ENCODE results near the gene YWHAQ. TPM values are rescaled to one million over a fixed set of nuclear protein-coding genes. Genes with fewer than 3 reads are reported as not detected.

Gene YWHAQ
- total and polyA plus RNA-seq, 2 of the 4 experiments (the other 2 are of a cell fraction) = 196 to 255 TPM

GRCh38 chr2:9639000-9639602, 8.3 kb upstream of the YWHAQ start:
- peak overlapping the region; percentile 27 for H3K4me2 ChIP-seq (ENCODE audit: low read depth, low read length)
- no peaks in the 10 kb centered on the region for H3K36me3 ChIP-seq (ENCODE audit: control insufficient read depth, insufficient read depth, low read length)
- peak overlapping the region; percentile 73 for H3K14ac ChIP-seq (replicated peaks; ENCODE audit: low read depth, low read length)
- no peaks in the 10 kb centered on the region for H3K27me3 ChIP-seq (ENCODE audit: control insufficient read depth, insufficient read depth, low read length)
- H3K4me3 ChIP-seq (ENCODE audit: insufficient read depth, low read depth, low read length) = no peak overlapping the region
- H2BK120ac ChIP-seq (ENCODE audit: low read depth, low read length) = peak overlapping the region; percentile 77
- H3K9me3 ChIP-seq (ENCODE audit: control insufficient read depth, insufficient read depth, low read length) = no peaks in the 10 kb centered on the region
- peak overlapping the region; percentile 42 for H3K56ac ChIP-seq (ENCODE audit: extremely low read depth, insufficient read depth, low read length)
- H2AK9ac ChIP-seq (replicated peaks; ENCODE audit: low read depth, low read length, poor library complexity) = peak overlapping the region; percentile 12
- peak overlapping the region; percentile 88 for H3K4ac ChIP-seq (ENCODE audit: low read depth, low read length)
- peak overlapping the region; percentile 88 for H2BK20ac ChIP-seq (ENCODE audit: low read depth, low read length)
- intact Hi-C loops (cut with micrococcal nuclease) = loop anchor here (1.0 to 10.0 kb wide), 3 partner anchors 16 to 494 kb away; no protein-coding TSS in a partner anchor
- H2AFZ ChIP-seq (replicated peaks; ENCODE audit: low read length, poor library complexity) = peak overlapping the region; percentile 71
- peak overlapping the region; percentile 67 for H3K27ac ChIP-seq (ENCODE audit: insufficient read depth, low read length)
- H4K8ac ChIP-seq (ENCODE audit: low read depth in 2 of 2, low read length in 2 of 2) = peak overlapping the region in 1 of 2 experiments; percentile 55; a peak in 2 of 4 replicates
- POLR2A ChIA-PET (ENCODE audit: unreplicated experiment) = no interaction called here
- peak overlapping the region; percentile 74 for H2AK5ac ChIP-seq (ENCODE audit: low read depth, low read length)
- peak overlapping the region; percentile 61 for H3K23ac ChIP-seq (ENCODE audit: low read depth, low read length)
- in situ Hi-C loops (cut with MboI; ENCODE audit: low sequenced_read_pairs) = no loop called here
- CTCF ChIA-PET = interaction anchor here (0.9 to 1.2 kb wide), 2 partner anchors 9 to 11 kb away, joined by 3 read pairs; no protein-coding TSS in a partner anchor
- H3K9ac ChIP-seq (ENCODE audit: low read depth, low read length) = peak overlapping the region; percentile 39; the same call in 1 of the 2 replicates
- TF ChIP-seq FOS (IDR thresholded peaks at IDR 0.05; ENCODE audit: low read depth, low read length) (no peak), CEBPB (IDR thresholded peaks at IDR 0.05; ENCODE audit: low read depth, low read length) (no peak), BHLHE40 (IDR thresholded peaks at IDR 0.05; ENCODE audit: low read depth, low read length) (no peak)
- dilution Hi-C loops (cut with HindIII; ENCODE audit: low sequenced_read_pairs, unreplicated experiment) = no loop called here
- peaks cover 24% of the 10 kb centered on the region for H3K4me1 ChIP-seq (ENCODE audit: control insufficient read depth, insufficient read depth, low read length)
- WGBS, 2 experiments (ENCODE audit: extremely low coverage in 2 of 2, insufficient read length in 1 of 2) = 9% methylated on average over 2 of the region's 6 CpGs; no CpG with 5 or more reads in 1 of the 2 experiments
- peak overlapping the region; percentile 30 for H3K18ac ChIP-seq (ENCODE audit: low read depth, low read length)
- DNase-seq = no peak
- H4K5ac ChIP-seq (ENCODE audit: low read depth, low read length) = 0 out of 2 replicates have a peak overlapping the region, but pooled peaks have one; percentile 2
- peak; percentile 53 for ATAC-seq (ENCODE audit: low read depth)
- peak overlapping the region; percentile 75 for H2BK5ac ChIP-seq (ENCODE audit: low read depth, low read length, poor library complexity, severe bottlenecking)
- peak overlapping the region; percentile 54 for H4K91ac ChIP-seq (ENCODE audit: insufficient read depth, low read depth, low read length)
- no TSS peak for BruUV-seq (replicated peaks)
- peak overlapping the region; percentile 29 for H2BK15ac ChIP-seq (ENCODE audit: low read depth, low read length)
- no peaks in the 10 kb centered on the region for H4K20me1 ChIP-seq (ENCODE audit: insufficient read depth, low read length)
- H3K9me1 ChIP-seq (ENCODE audit: insufficient read depth, low read length) = peaks cover 33% of the 10 kb centered on the region
- H3K79me1 ChIP-seq (ENCODE audit: low read depth in 1 of 2, low read length in 2 of 2) = peaks cover 0 to 15% of the 10 kb centered on the region in 2 experiments; a peak in 1 of 4 replicates
